HEK293T (cell line): ENCODE measurements around the gene RPL41.

ENCODE experiments used
- BHLHE40 ChIP-seq: fragments of 450-650 bp; IDR thresholded peaks from 2 replicates; pipeline ENCODE4 v1.6.1; 2016; ENCODE audit warnings: mild to moderate bottlenecking, moderate library complexity, borderline replicate concordance
- FOXA1 ChIP-seq: fragments of 450-650 bp; IDR thresholded peaks from 2 replicates; pipeline ENCODE4 v1.6.1; 2016; ENCODE audit warnings: mild to moderate bottlenecking
- FOXM1 ChIP-seq: fragments of 450-650 bp; IDR thresholded peaks from 2 replicates; pipeline ENCODE4 v1.6.1; 2017; ENCODE audit warnings: mild to moderate bottlenecking, borderline replicate concordance
- L3MBTL2 ChIP-seq: fragments of 450-650 bp; conservative IDR thresholded peaks from 2 replicates; pipeline ENCODE4 v1.6.1; 2016; ENCODE audit warnings: mild to moderate bottlenecking
- LEF1 ChIP-seq: fragments of 450-650 bp; IDR thresholded peaks from 2 replicates; pipeline ENCODE4 v1.6.1; 2017; ENCODE audit warnings: mild to moderate bottlenecking, borderline replicate concordance
- NFRKB ChIP-seq: fragments of 450-650 bp; IDR thresholded peaks from 2 replicates; pipeline ENCODE4 v1.6.1; 2016; ENCODE audit warnings: mild to moderate bottlenecking, moderate library complexity
- SUZ12 ChIP-seq: fragments of 450-650 bp; IDR thresholded peaks from 2 replicates; pipeline ENCODE4 v1.6.1; 2016; ENCODE audit warnings: mild to moderate bottlenecking

DNA sequence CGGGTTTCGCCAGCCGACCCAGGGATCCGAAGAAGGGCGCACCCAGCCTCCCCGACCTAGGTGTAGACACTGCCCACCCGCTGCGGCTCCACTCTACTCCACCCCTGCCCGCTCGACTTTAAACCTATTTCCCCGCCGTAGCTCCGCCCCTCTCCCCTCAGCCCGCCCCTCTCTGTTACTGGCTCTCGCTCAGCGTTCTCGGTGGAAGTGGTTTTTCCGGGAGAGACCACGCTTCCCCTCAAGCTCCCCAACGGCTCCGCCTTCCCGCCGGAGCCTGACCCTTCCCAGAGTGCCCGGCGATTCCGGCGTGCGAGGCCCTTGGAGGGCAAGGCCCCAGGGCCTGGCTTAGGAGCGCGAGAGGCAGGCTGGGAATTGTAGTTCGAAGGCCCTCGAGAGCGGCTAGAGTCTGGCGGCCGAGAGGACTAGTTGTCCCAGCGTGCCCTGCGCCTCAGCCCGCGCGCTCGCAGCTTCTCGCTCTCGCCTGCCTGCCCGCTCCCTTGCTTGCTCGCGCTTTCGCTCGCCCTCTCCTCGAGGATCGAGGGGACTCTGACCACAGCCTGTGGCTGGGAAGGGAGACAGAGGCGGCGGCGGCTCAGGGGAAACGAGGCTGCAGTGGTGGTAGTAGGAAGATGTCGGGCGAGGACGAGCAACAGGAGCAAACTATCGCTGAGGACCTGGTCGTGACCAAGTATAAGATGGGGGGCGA is 12.2 kb upstream of the RPL41 start, which contains the start of gene PA2G4:
- no peak for TF ChIP-seq NFRKB
- TF ChIP-seq LEF1: no peak
- TF ChIP-seq BHLHE40: no peak
- no peak for TF ChIP-seq FOXM1
- TF ChIP-seq L3MBTL2: peak; percentile 97
- TF ChIP-seq FOXA1: no peak
- TF ChIP-seq SUZ12: no peak
